ENCODE results near the gene PTPN2.
A peak's percentile ranks its signal among the peaks of the same experiment; 100 is the strongest.
"Not testable (repeated sequence)": the region's sequence is repeated elsewhere in the genome, so short reads cannot be mapped to it uniquely, and the experiment has no call there.

Gene PTPN2

DNA sequence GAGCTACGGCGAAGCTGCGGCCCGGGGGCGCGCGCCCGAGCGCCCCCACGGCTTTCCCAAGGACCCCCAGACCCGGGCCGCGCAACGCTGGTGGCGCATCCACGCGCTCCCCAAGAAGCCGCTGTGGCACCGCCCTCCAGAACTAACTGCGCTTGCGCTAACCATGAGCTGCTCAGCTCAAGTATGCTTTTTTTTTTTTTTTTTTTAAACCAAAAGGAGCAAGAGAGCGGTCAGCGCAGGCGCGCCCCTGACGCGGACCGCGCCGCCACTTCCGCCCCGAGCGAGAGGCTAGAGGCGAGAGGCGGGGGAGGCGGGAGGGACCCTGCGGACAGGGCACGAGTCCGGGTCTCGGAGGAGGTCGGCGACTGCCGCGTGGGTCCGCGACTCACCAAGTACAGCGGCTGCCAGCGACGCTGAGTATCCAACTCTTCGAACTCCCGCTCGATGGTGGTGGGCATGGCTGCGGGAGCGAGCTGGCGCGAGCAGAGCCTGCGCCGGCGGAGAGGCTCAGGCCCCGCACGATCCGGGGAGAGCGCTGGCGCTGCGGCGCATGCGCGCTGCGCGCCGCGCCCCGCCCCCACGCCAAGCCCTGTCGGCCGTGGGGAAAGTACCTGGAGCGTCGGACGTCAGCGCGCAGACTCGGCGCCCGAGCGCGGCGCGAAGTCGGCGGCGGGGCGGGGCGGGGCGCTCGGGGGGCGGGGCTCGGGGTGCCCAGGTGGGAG lies at the start of gene PTPN2:
Gene PTPN2 (minus strand): TSS at position 554 of the 722 bp plus-strand sequence. CDS start 96 bp downstream, at position 458.
- peak; percentile 73 to 88 (median 74) for DNase-seq (ENCODE audit: low read depth in 2 of 3, low spot score in 2 of 3)

DNA sequence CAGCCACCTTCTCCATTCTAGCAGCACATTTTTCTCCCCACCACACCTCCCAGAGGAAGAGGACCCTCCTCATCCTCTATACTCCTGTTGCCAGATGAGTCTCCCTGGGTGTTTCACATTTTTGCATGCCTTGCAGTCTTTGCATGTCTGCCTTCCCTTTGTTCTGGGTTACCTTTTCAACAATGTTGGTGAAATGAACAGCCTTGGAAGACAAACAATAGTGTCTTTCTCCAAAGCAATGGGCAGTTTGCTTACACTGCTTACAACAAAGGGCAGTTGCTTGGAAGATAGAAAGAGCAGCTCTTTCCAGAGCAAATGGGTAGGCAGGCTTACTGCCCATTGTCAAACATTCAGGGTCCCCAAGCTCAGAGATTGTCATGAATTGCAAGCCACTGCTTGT lies 49.3 kb upstream of the PTPN2 start:
- DNase-seq (ENCODE audit: low read depth in 2 of 3, low spot score in 2 of 3): no peak

DNA sequence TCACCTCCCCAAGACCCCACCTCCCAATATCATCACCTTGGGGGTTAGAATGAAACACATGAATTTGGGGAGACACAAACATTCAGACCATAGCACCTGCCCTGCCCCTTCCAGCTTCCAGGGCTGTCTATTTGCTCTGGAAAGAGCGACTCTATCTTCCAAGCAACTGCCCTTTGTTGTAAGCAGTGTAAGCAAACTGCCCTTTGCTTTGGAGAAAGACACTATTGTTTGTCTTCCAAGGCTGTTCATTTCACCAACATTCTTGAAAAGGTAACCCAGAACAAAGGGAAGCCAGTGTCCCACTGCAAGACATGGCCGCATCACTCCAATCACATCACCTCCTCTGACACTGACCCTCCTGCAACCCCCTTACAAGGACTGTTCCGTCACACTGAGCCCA lies 46.9 kb upstream of the PTPN2 start:
- no peak for DNase-seq (ENCODE audit: low read depth in 2 of 3, low spot score in 2 of 3)

DNA sequence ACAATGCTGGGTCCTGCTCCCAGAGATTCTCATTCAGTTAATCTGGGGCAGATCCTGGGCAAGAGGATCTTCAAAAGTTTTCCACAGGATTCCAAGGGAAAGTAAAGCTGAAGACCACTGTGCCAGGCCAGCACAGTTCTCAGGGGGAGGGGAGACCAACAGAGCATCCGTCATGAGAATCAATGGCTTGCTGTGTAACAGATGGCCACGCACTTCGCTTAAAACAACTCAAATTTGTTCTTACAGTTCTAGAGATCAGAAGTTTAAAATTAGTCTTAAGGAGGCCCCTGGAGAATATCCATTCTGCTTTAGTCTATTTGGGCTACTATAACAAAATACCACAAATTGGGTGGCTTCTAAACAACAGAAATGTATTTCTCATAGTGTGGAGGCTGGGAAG lies 46.3 kb upstream of the PTPN2 start:
- DNase-seq (ENCODE audit: low read depth in 2 of 3, low spot score in 2 of 3): no peak

DNA sequence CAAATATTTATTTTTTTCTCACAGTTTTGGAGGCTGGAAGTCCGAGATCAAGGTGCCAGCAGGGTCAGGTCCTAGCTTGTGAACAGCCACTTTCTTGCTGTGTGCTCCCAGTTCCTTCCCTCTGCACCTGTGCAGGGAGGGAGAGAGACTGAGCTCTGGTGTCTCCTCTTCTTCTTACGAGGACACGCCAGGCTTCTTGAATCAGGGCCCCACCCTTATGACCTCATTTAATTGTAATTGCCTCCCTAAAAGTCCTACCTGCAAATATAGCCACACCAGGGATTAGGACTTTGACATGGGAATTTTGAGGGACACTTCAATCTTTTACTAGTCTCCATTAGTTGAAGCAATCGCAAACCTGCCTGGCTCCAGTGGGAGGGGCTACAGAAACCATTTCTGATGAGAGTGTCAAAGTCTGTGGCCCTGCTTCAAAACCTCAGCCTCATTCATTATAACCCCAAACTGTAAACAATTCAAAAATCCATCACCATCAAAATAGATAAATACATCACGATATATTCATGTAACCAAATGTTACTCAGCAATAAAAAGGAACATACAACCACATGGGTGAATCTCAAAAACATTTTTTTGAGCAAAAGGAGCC lies 45.5 kb upstream of the PTPN2 start:
- DNase-seq (ENCODE audit: low read depth in 2 of 3, low spot score in 2 of 3): no peak

DNA sequence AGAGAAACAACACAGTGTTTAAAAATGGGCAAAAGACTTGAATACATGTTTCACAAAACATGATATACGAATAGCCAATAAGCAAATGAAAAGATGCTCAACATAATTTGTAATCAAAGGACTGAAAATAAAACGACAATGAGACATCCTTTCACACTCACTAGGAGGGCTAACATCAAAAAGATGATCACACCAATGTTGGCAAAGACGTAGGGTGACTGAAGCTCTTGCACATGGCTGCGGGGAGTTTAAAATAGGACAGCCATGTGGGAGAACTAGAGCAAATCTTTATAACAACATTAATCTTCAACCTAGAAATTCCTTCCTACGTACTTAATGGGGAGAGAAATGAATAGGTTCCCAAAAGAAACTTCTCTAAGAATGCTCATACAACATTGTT lies 44.6 kb upstream of the PTPN2 start:
- no peak for DNase-seq (ENCODE audit: low read depth in 2 of 3, low spot score in 2 of 3)

DNA sequence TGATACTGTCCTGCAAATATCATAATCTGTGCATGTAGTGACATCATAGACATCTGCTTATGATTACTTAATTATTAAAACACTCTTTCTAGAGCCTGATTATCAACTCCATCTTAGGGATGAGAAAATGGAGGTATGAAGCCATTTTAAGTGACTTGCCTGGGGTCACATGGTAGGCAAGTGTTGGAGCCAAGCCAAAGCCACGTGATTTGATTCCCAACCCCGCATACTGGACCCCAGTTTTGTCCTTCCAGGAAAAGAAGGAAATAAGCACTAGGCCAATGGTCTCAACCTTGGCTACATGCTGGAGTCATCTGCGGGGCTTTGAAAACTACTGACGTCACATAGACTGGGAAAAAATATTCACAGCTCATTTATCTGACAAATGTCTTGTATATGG lies 44.2 kb upstream of the PTPN2 start:
- DNase-seq (ENCODE audit: low read depth in 2 of 3, low spot score in 2 of 3): no peak

DNA sequence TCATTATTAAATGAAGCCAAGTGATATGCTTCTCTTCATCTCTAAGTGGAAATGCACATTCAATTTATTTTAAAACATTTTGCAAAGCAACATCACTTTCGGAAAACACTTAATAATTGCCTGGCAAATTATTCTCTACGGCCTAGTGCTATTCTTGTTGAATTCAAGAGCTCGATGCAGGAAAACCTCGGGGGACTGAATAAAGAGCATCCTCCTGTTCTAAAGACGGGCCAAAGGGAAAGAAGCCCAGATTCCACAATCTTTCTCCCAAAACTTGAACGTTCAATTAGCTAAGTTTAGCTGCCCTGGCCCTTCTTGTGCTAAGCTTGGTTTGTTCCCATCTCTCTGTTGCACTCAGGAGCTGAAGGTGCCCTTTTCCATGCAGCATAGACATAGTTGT lies 40.6 kb upstream of the PTPN2 start:
- DNase-seq (ENCODE audit: low read depth in 2 of 3, low spot score in 2 of 3): no peak

DNA sequence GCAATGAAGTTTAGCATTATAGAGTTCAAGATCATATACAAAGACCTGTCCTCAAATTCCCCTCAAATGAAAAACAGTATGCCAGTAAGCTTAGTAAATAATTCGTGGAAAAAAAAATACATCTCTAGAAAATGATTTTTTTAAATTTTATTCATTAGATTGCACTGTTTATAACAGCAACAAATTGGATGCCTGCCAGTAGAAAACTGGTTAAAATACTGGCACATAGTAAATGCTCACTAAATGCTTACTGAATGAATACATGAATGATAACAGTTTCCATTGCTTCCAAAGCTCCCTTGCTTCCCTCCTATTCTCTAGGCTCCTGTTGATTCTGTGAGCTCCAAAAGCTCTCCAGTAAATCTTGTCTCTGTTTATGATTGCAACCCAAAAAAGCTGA lies 38.2 kb upstream of the PTPN2 start:
- DNase-seq (ENCODE audit: low read depth in 2 of 3, low spot score in 2 of 3): no peak

DNA sequence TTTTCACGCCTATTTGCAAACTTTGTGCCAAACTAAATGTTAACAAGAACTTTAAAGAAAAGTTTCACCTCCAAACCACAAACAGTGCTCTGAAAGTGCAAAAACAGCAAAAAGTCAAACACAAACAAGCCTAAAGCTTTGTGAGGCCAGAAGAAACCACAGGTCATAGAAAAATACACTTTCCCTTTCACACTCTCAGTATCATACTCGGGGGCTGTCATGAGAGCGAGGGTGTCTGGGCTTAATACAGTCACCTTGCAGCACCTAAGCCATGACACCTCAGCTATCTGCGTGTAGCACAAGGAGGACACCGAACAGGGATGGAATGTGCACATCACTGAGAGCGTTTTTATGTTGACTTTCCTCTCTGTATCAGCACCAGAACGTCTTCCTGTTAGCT lies 37.1 kb upstream of the PTPN2 start:
- DNase-seq (ENCODE audit: low read depth in 2 of 3, low spot score in 2 of 3): peak in 1 of 3 experiments; percentile 15

DNA sequence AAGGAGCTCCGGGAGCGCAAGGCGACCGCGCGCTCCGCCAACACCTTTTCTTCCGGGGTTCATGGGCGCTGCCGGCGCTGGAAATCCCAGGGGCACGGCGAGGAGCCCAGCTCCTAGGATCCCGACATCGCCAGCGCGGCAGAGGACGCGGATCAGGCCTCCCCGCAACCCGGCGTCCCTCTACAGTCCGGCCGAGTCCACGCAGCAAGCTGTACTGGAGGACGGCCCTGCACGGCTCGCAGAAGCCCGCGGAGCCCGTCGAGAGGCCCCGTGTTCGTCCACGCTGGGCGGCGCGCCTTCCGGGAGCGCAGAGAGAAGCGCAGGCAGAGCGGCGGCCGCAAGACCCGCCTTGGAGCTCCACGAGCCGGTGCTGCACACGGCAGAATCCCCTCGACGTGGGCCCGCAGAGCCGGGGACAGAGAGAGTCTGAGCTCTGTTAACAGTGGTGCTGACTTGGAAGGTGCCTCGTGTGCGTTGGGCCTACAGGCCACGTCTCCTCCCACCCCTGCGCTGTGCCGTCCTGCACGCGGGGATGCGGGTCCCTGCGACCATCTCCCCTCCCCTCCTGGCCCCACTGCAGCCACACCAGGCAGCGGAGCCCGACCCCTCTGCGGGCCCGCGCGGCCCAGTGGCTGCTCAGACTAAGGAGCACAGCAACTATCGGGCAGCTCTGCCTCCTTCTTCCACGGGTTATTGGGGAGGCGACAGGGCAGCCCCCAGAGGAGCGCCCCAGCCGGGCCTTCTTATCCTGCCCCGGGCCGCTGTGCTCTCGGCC lies 28.1 kb upstream of the PTPN2 start:
- no peak for DNase-seq (ENCODE audit: low read depth in 2 of 3, low spot score in 2 of 3)

DNA sequence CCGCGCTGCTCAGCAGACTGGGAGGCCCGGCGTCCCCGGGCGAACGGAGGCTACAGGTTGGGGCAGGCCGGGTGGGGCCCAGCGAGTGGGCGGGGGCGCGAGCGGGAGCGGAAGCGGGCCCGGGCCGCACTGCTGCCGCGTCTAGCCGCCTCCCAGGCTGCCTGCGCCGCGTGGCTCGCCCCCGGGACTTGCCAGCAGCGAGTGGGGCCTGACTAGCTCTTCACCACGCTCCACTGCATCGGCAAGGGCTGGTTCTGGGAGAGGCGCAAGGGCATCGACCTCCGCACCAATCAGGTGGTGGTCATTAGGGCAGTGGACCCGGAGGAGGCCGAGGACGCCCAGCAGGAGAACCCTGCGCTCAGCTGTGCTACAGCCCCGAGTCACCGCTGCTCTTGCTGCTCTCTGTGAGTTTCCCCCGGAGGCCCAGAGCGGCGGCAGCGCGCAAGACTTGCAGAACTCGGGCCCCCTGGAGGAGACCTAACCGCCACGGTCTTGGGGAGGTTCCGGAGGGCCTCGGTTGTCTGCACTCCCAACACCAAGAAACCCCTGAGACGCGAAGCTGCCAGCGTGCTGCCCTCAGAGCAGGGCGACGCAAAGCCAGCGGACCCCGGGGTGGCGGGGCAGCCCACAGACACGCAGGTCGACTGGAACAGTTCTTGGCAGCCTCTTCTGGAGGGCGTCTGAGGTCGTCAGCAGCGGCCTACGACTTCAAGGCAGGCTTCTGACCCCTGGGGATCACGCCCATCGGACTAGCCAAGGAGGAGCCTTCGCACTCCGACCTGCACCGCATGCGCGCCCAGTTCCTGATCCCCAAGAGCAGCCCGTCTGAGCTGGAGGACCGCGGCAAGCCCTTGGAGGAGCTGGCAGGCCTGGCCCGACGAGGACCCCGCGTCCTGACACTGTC lies 27.2 kb upstream of the PTPN2 start:
- DNase-seq (ENCODE audit: low read depth in 2 of 3, low spot score in 2 of 3): peak in 2 of 3 experiments; percentile 26 to 37

DNA sequence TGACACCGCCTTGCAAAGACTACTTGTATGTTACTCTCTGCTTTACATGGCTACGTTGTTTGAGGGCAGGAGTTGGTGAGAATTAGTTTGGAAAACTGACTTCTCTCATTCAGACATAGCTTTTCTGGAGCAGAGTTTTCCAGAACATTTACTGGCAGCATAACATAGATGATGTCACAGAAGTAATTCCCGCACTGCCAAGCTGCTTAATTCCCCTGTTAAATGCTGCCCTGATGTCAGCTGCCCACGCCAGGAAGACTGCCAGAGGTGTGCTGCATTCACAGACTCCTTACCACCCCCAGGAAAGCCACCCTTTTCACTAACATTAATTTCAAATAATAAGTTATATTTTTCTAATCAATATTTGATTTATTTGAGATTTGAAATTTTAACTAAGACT lies 24.7 kb upstream of the PTPN2 start:
- no peak for DNase-seq (ENCODE audit: low read depth in 2 of 3, low spot score in 2 of 3)

DNA sequence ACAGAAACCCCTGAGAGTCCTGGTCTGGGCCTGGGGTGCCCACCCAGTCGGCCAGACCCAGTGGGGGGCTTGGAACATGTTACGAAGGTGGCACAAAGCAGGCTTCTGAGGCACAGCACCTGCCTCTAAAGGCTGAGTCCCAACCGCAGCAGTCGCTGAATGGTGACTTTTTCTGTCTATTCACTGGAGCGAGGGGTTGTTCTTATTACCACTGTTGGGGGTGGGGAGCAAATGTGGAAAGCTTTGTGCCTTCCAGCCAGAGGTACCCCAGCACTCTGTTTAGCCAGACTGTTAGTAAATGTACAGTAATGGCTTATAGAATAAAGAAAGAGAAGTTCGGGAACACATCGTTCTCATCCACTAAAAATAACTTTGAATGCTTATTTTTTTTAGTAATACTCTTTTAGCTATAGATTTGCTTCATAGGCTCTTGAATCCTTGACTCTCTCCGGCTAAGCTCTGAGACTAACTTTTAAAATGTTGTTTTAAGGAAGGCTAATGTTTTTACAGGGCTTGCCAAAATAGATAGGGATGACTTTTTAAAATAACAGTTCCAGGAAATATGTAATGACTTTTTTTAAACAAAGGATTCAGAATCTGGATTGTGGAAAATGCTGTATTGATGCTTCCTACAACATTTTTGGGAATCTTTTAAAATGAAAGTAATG lies 23.4 kb upstream of the PTPN2 start:
- DNase-seq (ENCODE audit: low read depth in 2 of 3, low spot score in 2 of 3): no peak

DNA sequence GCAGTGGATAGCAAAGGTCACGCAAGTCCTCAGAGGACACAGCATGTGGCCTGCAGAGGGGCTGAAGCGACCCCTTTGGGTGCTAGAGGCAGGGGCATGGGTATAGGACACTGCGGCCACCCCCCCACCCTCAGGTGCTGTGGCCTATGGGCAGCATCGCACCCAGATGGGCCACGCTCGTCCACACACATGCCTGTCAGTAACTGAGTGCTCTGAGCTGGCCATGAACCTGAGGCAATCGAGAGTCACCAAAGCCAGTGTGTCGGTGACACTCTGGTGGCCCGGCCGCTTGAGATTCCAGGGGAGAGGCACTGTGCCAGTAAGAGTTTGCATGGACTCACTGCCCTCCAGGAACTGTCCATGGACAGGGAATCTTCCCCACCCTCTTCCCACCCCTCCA lies 22.7 kb upstream of the PTPN2 start:
- no peak for DNase-seq (ENCODE audit: low read depth in 2 of 3, low spot score in 2 of 3)

DNA sequence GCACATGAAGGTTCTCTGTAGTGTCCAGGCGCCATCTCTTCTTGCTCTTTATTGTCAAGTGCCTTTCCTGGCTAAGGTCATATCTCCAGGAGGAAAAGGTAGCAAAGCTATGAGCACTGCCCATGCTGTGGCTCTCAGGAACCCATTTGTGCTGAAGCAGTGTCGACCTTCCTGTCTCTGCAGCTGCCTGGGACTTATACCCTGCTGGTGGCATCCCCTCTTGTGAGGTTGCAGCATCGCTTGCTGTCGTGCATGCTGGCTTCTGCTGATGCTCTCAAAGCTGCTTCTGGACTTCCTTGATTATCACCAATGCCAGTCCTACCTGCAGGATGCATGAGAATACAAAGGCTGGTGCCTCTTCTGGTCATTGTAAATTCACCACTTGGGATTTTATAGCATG lies 22.1 kb upstream of the PTPN2 start:
- DNase-seq (ENCODE audit: low read depth in 2 of 3, low spot score in 2 of 3): no peak

DNA sequence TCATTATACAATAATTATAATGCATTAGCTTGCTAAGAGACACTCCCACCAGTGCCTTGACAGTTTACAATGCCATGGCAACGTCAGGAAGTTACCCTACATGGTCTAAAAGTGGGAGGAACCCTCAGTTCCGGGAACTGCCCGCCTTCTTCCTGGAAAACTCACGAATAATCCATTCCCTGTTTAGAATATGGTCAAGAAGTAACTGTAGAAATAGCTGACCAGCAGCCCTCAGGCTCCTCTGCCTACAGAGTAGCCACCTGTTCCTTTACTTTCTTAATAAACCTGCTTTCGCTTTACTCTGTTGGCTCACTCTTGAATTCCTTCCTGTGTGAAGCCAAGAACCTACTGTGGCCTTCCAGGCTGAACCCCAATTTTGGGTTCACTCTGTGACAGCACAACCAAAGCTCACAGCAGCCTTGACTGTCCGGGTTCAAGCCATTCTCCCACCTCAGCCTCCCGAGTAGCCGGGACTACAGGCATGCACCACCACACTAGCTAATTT lies 20.0 kb upstream of the PTPN2 start:
- no peak for DNase-seq (ENCODE audit: low read depth in 2 of 3, low spot score in 2 of 3)

DNA sequence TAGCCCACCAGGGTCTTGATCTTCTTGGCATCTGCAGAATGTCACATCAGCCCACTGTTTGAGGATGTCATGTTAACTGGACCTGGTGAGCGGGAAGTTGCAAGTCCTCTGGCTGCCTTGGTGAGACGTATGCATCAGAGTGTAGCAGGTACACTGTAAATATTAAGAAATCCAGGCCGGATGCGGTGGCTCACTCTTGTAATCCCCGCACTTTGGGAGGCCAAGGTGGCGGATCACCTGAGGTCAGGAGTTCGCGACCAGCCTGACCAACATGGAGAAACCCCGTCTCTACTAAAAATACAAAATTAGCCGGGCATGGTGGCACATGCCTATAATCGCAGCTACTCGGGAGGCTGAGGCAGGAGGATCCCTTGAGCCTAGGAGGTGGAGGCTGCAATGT lies 17.2 kb upstream of the PTPN2 start:
- DNase-seq (ENCODE audit: low read depth in 2 of 3, low spot score in 2 of 3): not testable (repeated sequence)

DNA sequence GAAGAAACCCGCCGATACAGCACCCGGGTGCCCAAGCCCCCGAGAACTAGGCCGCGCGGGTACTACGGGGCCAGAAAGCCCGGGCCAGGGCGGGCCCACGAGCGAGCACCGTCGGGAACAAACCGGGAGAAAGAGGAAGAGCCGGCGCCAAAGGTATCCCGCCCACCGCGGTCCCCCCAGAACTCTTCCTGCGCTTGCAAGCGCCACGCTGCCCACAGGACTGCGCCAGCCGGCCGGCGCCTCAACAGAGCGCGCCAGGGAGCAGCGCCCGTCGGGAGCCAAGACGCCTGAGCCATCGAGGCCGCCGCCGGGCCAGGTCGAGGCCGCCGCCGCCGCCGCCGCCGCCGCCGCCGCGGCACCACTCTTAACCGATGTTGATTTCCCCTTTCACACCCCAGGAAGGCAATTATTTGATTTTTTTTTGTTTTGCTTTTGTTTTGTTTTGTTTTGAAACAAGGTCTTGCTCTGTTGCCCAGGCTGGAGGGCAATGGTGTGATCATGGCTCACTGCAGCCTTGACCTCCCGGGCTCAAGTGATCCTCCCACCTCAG lies 12.8 kb upstream of the PTPN2 start:
- DNase-seq (ENCODE audit: low read depth in 2 of 3, low spot score in 2 of 3): not testable (repeated sequence)

DNA sequence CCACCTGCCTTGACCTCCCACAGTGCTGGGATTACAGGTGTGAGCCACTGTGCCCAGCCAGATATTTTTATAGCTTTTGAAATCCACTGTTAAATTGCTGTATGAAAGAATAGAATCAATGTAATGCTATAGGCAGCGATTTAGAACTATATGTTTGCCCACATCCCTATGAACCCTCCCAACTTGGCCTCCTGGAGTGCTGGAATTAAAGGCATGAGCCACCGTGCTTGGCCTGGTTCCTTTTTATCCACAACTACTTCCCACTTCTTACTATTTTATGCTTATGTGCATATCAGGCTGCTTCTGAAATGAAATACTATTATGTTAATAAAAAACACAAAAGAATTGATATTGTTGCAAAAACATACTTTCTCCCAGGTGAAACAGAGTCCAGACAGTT lies 11.6 kb upstream of the PTPN2 start:
- no peak for DNase-seq (ENCODE audit: low read depth in 2 of 3, low spot score in 2 of 3)
